SKM-1 treated with dmso at 0.1 percent for 144 hours (cell line): Measurements from ENCODE around the gene NDST3.

Experiments used
- DNase-seq: peaks from one replicate; lab custom pipeline; 2025; ENCODE audit not compliant: unreplicated experiment; lab: John Stamatoyannopoulos, UW

The NDST3 gene

GRCh38 chr4:118034053-118034785 lies at the start of gene NDST3:
Gene NDST3, plus strand, starts transcription at chr4:118034486. Its CDS starts 19,425 bp downstream, at chr4:118053911.
- peak; percentile 74 for DNase-seq

- DNase-seq, result no peak
Measured at GRCh38 chr4:117986321-117986720, 48.0 kb upstream of the NDST3 start.

GRCh38 chr4:117987464-117987863 lies 46.8 kb upstream of the NDST3 start:
- DNase-seq, result peak; percentile 79

GRCh38 chr4:117996891-117997290 lies 37.4 kb upstream of the NDST3 start:
- DNase-seq, result no peak

GRCh38 chr4:118004088-118004487 lies 30.2 kb upstream of the NDST3 start:
- DNase-seq, result no peak

GRCh38 chr4:118005883-118006282 lies 28.4 kb upstream of the NDST3 start:
- no peak for DNase-seq

- DNase-seq, result no peak
Measured at GRCh38 chr4:118012142-118012541, 22.1 kb upstream of the NDST3 start.

GRCh38 chr4:118014831-118015230 lies 19.5 kb upstream of the NDST3 start:
- DNase-seq, result no peak

GRCh38 chr4:118018381-118019145 lies 15.7 kb upstream of the NDST3 start:
- DNase-seq, result no peak

GRCh38 chr4:118026806-118027205 lies 7.5 kb upstream of the NDST3 start:
- no peak for DNase-seq

GRCh38 chr4:118029224-118029623 lies 5.1 kb upstream of the NDST3 start:
- no peak for DNase-seq

GRCh38 chr4:118032691-118033090 lies 1.6 kb upstream of the NDST3 start:
- no peak for DNase-seq

GRCh38 chr4:118033148-118034052 lies 886 bp upstream of the NDST3 start:
- peak; percentile 44 for DNase-seq

- no peak for DNase-seq
Measured at GRCh38 chr4:118035309-118035708, 1.0 kb downstream of the NDST3 start.

- no peak for DNase-seq
Measured at GRCh38 chr4:118036336-118036735, 2.0 kb downstream of the NDST3 start.

- DNase-seq, result no peak
Measured at GRCh38 chr4:118037955-118038354, 3.7 kb downstream of the NDST3 start.

GRCh38 chr4:118046323-118046722 lies 12.0 kb downstream of the NDST3 start:
- no peak for DNase-seq

- no peak for DNase-seq
Measured at GRCh38 chr4:118047043-118047442, 12.8 kb downstream of the NDST3 start.

GRCh38 chr4:118058955-118059354 lies 24.7 kb downstream of the NDST3 start:
- DNase-seq, result no peak

- DNase-seq, result no peak
Measured at GRCh38 chr4:118059397-118059796, 25.1 kb downstream of the NDST3 start.
